Activated B cell treated with CpG ODN at 0.5 μM for 24 hours (primary cell): Measurements from ENCODE around the gene DYNC2H1. TPM values are rescaled to one million over a fixed set of nuclear protein-coding genes. Genes with fewer than 3 reads are reported as not detected.
"Not testable (repeated sequence)": the region's sequence is repeated elsewhere in the genome, so short reads cannot be mapped to it uniquely, and the experiment has no call there.

Experiments used
- ATAC-seq: fragments of 200-7000 bp; cut with Tn5 transposase; one replicate; pipeline ENCODE4 v1.10.0; 2021; ENCODE audit warnings: low read depth, mild to moderate bottlenecking, moderate library complexity
- CTCF ChIA-PET: fragments of 350-600 bp; sonication (Branson Sonifier 250); formaldehyde crosslinking; loops from one replicate; lab custom pipeline; 2021; ENCODE audit warnings: antibody characterized with exemption; lab: Charles Lee
- POLR2A ChIA-PET: fragments of 350-600 bp; sonication (Branson Sonifier 250); formaldehyde crosslinking; loops from one replicate; lab custom pipeline; 2021; ENCODE audit warnings: antibody characterized with exemption; lab: Charles Lee
- DNase-seq: peaks from one replicate; pipeline ENCODE4 v3.0.0; 2022
- H3K27ac Mint-ChIP-seq: one replicate; pipeline ENCODE4 v1.8.0; 2020; ENCODE audit warnings: mixed read lengths
- H3K27me3 Mint-ChIP-seq: one replicate; pipeline ENCODE4 v1.8.0; 2021; ENCODE audit warnings: mixed read lengths
- H3K36me3 Mint-ChIP-seq: one replicate; pipeline ENCODE4 v1.8.0; 2021; ENCODE audit warnings: low read depth, mixed read lengths
- H3K4me1 Mint-ChIP-seq: one replicate; pipeline ENCODE4 v1.8.0; 2021; ENCODE audit warnings: mixed read lengths
- H3K4me3 Mint-ChIP-seq: one replicate; pipeline ENCODE4 v1.8.0; 2020; ENCODE audit warnings: mild to moderate bottlenecking, mixed read lengths
- H3K9me3 Mint-ChIP-seq: one replicate; pipeline ENCODE4 v1.8.0; 2020; ENCODE audit warnings: mixed read lengths
- CTCF ChIP-seq: fragments of 200-600 bp; IDR thresholded peaks from one replicate; pipeline ENCODE4 v1.8.0; 2022; ENCODE audit warnings: antibody characterized with exemption, mild to moderate bottlenecking
- intact Hi-C: fragments of 100-400 bp; cut with micrococcal nuclease; formaldehyde crosslinking; loops from one replicate; pipeline ENCODE4 v1.15.1; 2024
- total RNA-seq: library from RNA; stranded (reverse); gene quantifications from 2 replicates; pipeline ENCODE4 v1.2.3, GENCODE V29; 2022

DYNC2H1 gene
- total RNA-seq, 1 donor from 2014 or later: 3.2 TPM

GRCh38 chr11:103114836-103115235, 5.6 kb downstream of the DYNC2H1 start:
- no peak for DNase-seq
- Mint-ChIP-seq H3K36me3 (no peaks in the 10 kb centered on the region), H3K9me3 (no peaks in the 10 kb centered on the region), H3K4me1 (peaks cover 3% of the 10 kb centered on the region), H3K27ac (no peak overlapping the region), H3K4me3 (no peak overlapping the region), H3K27me3 (no peaks in the 10 kb centered on the region)
- POLR2A ChIA-PET: no interaction called here
- CTCF ChIA-PET: no interaction called here
- ATAC-seq: no peak
- intact Hi-C loops: no loop called here
- TF ChIP-seq CTCF: no peak

GRCh38 chr11:103125462-103125861, 16.2 kb downstream of the DYNC2H1 start:
- no peak for DNase-seq
- TF ChIP-seq CTCF: no peak
- Mint-ChIP-seq H3K4me1 (no peaks in the 10 kb centered on the region), H3K27me3 (no peaks in the 10 kb centered on the region), H3K27ac (no peak overlapping the region), H3K36me3 (no peaks in the 10 kb centered on the region), H3K4me3 (no peak overlapping the region), H3K9me3 (no peaks in the 10 kb centered on the region)
- ChIA-PET CTCF (no interaction called here), POLR2A (no interaction called here)
- no peak for ATAC-seq
- intact Hi-C loops: no loop called here

GRCh38 chr11:103141986-103142385, 32.8 kb downstream of the DYNC2H1 start:
- DNase-seq, intact Hi-C loops, H3K4me3 Mint-ChIP-seq, H3K4me1 Mint-ChIP-seq, CTCF ChIA-PET, ATAC-seq, H3K9me3 Mint-ChIP-seq, H3K27me3 Mint-ChIP-seq, POLR2A ChIA-PET, H3K36me3 Mint-ChIP-seq, H3K27ac Mint-ChIP-seq: not testable (repeated sequence)

GRCh38 chr11:103147627-103148026, 38.4 kb downstream of the DYNC2H1 start:
- no peak overlapping the region for H3K4me3 Mint-ChIP-seq
- no peak for ATAC-seq
- DNase-seq: no peak
- intact Hi-C loops: no loop called here
- H3K4me1 Mint-ChIP-seq: no peaks in the 10 kb centered on the region
- ChIA-PET POLR2A (no interaction called here), CTCF (no interaction called here)
- no peak for TF ChIP-seq CTCF
- no peak overlapping the region for H3K27ac Mint-ChIP-seq
- no peaks in the 10 kb centered on the region for H3K27me3 Mint-ChIP-seq
- H3K9me3 Mint-ChIP-seq: no peaks in the 10 kb centered on the region
- no peaks in the 10 kb centered on the region for H3K36me3 Mint-ChIP-seq

GRCh38 chr11:103157542-103157941, 48.3 kb downstream of the DYNC2H1 start:
- no peaks in the 10 kb centered on the region for H3K36me3 Mint-ChIP-seq
- intact Hi-C loops: no loop called here
- no peaks in the 10 kb centered on the region for H3K9me3 Mint-ChIP-seq
- ATAC-seq (no peak), DNase-seq (no peak)
- TF ChIP-seq CTCF: no peak
- POLR2A ChIA-PET: no interaction called here
- CTCF ChIA-PET: no interaction called here
- H3K27me3 Mint-ChIP-seq: no peaks in the 10 kb centered on the region
- no peak overlapping the region for H3K27ac Mint-ChIP-seq
- no peak overlapping the region for H3K4me3 Mint-ChIP-seq
- no peaks in the 10 kb centered on the region for H3K4me1 Mint-ChIP-seq

GRCh38 chr11:103164093-103164796, 55.0 kb downstream of the DYNC2H1 start:
- ChIA-PET POLR2A (no interaction called here), CTCF (no interaction called here)
- H3K4me1 Mint-ChIP-seq: no peaks in the 10 kb centered on the region
- ATAC-seq (no peak), DNase-seq (no peak)
- H3K27me3 Mint-ChIP-seq: no peaks in the 10 kb centered on the region
- intact Hi-C loops: no loop called here
- H3K4me3 Mint-ChIP-seq: no peak overlapping the region
- no peak overlapping the region for H3K27ac Mint-ChIP-seq
- TF ChIP-seq CTCF: no peak
- no peaks in the 10 kb centered on the region for H3K36me3 Mint-ChIP-seq
- H3K9me3 Mint-ChIP-seq: no peaks in the 10 kb centered on the region
